Stimulated activated CD4-positive, alpha-beta T cell treated with anti-CD3 and anti-CD28 coated beads, Interleukin-12 subunit alpha, Interleukin-12 subunit beta, amount 100 ng/mL, for 4 hours (primary cell): ENCODE measurements around the gene EPS8L1.
A peak's percentile ranks its signal among the peaks of the same experiment; 100 is the strongest.
"Not testable (repeated sequence)": the region's sequence is repeated elsewhere in the genome, so short reads cannot be mapped to it uniquely, and the experiment has no call there.

Experiments
- DNase-seq: peaks from one replicate; pipeline ENCODE4 v3.0.0-alpha.2; 2020

EPS8L1 gene

DNA sequence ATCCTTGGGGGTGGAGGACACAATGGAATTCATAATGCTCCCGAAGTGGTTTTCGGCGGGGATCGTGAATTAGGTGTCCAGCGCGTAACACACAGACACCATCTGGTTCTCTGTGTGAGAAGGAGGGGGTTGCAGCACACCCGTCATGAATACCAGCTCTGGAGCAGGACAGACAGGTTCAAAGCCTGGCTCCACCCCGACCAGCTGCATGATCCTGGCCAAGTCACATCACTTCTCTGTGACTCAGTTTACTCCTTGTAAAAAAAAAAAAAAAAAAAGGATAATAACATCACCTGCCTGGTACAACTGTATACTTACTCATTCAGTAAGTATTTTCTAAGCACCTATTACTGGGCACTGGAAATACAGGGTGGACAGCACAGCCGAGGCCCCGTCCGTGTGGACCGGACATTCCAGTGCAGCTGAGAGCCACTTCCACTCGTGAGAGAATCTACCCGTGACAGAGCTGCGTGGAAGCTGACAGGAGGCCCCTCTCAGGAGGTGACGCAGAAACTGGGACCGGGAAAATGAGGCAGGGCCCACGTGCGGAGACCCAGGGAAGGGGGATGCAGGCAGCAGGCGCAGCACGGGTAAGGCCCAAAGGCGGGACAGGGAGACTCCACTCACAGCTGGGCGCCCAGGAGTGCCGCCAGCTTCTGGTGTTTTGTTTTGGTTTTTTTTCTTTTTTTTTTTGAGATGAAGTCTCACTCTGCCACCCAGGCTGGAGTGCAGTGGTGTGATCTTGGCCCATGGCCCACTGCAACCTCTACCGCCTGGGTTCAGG is 24.7 kb upstream of the EPS8L1 start:
- no peak for DNase-seq

DNA sequence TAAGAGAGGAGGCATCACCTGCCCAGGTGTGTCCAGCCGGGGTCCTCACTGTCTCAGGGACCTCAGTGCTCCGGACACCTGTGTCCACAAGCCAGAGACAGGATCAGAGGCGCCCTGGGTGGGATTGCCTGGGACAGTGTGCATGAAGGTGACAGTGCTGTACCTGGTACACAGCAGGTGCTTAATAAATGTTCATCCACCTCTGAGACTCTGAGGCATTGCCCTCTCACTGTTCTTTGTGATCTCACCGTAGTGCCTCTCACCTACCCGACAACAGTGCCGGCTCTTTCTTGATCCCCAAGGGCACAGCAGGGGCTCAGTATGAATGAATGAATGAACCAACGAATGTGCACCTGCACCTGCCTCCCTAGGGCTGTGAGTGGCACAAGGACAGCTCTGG is 21.9 kb upstream of the EPS8L1 start:
- no peak for DNase-seq

DNA sequence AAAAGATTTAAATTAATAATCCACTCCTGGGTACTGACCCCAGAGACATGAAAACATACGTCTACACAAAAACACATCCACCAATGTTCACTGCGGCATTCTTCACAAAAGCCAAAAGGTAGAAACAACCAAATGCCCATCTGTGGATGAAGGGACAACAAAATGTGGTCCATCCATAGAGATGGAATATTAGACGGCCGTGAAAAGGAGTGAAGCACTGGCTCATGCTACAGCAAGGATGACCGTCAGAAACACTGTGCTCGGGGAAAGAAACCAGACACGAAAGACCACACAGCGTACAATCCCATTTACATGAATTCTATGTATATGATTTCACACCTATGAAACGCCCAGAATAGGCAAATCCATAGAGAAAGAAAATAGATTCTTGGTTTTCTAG is 18.8 kb upstream of the EPS8L1 start:
- DNase-seq: no peak

DNA sequence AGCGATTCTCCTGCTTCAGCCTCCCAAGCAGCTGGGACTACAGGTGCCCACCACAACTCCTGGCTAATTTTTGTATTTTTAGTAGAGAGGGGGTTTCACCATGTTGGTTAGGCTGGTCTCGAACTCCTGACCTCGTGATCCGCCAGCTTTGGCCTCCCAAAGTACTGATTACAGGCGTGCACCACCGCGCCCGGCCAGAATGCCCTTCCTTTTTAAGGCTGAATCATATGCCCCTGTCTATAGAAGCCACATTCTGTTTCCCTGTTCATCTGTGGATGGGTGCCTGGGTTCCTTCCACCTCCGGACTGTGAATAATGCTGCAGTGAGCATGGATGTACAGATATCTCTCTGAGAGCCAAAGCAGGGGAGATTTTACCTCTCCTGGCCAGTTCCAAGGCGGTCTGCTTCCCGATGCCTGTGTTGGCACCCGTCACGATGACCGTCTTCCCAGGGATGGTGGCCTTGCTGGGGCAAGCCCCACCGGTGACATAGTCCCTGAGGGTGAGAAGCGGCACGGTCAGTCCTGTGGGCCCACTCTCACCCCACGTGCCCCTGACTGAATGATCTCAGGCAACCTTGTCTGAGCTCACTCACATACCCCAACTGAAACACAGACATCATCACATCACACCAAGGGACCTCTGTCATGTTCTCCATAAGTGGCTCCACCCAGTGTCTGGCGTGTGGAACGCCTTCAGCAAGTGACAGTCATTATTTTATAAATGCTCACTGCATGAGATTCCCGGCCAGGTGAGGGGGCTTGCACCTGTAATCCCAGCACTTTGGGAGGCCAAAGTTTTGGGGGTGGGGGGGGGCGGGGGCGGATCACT is 16.7 kb upstream of the EPS8L1 start:
- no peak for DNase-seq

DNA sequence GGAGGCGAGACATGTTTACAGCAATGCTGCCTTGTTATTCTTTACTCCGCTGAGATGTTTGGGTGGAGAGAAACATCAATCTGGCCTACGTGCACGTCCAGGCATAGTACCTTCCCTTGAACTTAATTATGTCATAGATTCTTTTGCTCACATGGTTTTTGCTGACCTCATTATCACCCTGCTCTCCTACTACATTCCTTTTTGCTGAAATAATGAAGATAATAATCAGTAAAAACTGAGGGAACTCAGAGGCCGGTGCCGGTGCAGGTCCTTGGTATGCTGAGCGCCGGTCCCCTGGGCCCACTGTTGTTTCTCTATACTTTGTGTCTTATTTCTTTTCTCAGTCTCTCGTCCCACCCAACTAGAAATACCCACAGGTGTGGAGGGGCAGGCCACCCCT is 15.4 kb upstream of the EPS8L1 start:
- DNase-seq: not testable (repeated sequence)

DNA sequence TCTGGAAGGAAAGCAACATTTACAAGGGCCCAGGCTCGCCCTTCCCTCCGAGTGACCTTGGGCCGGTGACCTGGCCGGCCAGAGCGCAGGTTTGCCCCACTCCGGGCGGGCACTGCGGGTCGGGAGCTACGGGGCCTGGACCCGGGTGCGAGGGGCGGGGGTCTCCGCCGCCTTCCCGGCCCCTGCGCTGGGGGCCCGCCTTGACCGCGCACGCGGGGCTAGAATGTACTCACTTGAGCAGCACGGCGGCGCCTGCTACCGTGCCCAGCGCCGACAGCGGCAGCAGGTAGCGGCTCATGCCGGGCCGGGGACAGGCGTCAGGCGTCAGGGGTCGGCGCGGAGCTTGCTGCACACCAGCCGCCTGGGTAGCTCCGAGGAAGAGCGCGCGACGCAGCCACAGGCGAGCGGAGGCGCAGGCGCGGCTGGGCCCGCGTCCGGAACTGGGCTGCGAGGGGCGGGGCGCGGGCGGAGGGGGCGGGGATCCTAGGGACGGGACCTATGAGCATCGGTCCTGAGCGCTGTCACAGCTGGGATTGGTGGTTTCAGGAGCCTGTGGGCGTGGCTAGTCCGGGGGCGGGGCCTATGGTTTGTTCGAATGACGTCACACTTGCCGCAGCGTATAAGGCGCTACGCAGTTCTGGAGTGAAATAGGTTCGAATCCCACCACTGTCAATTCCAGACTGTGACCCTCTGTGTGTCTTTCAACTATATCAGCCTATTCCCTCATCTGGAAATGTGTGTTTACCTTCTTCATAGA is 12.8 kb upstream of the EPS8L1 start, which contains the start of gene RDH13:
TSS of gene RDH13 (minus strand) at position 414 of the 757 bp plus-strand sequence. CDS start at position 298, 116 bp downstream.
- peak; percentile 100 for DNase-seq

DNA sequence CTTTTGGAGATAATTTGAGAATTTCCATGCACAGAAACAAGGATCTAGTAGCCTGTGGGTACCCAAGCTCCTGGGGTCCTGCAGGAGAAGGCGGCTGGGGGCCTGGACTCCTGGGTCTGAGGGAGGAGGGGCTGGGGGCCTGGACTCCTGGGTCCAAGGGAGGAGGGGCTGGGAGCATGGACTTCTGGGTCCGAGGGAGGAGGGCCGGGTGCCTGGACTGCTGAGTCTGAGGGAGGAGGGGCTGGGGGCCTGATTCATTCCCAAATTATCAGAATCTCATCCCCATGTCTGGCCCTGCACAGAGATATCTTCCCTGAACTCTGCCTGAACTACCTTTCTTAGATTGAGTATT is 12.2 kb upstream of the EPS8L1 start:
- DNase-seq: no peak

DNA sequence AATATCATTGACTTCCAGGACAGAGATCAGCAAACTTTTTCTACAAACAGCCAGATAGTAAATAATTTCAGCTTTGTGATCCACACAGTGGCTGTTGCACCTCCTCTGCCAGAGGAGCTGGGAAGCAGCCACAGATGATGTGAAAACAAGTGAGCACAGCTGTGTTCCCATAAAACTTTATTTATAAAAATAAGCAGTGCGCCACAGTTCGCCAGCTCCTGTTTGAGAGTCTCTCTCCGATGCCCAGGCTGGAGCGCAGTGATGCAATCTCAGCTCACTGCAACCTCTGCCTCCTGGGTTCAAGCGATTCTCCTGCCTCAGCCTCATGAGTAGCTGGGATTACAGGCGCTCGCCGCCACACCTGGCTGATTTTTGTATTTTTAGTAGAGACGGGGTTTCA is 10.2 kb upstream of the EPS8L1 start:
- not testable (repeated sequence) for DNase-seq

DNA sequence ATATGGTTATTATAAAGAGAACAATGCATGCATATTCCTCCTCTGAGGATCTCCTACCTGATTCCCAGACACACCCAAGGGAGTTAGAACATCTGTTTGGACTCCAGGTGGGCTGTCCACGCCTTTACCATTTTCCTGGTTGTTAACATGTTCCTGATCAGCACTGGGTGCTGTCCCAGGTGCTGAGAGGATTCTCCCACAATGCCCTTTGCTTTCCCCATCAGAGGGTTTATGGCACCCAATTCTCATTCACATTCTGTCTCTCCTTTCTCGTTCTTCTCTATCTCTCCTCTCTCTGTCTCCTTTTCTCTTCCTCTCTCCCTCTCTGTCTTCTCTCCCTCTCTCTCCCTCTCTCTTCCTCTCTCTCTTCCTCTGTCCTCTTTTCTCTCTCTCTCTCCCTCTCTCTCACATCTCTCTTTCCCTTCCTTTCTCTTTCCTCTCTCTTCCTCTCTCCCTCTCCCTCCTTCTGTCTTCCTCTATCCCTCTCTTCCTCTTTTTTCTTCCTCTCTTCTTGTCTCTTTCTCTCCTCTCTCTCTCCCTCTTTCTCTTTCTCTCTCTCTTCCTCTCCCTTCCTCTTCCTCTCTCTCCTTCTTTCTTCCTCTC is 9.5 kb upstream of the EPS8L1 start:
- DNase-seq: no peak

DNA sequence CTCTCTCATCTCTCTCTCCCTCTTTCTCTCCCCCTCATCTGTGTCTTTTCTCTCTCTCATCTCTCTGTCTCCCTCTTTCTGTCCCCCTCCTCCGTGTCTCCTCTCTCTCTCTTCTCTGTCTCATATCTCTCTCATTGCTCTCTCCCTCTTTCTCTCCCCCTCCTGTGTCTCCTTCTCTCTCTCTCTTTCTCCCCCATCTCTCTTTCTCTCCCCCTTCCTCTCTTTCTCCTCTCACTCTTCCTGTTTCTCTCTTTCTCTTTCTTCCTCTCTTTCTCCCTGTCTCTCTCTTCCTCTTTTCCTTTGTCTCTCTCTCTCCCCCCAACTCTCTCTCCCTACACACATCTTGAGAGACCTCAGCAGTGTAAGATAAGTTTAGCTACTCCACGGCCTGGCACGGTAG is 7.8 kb upstream of the EPS8L1 start:
- no peak for DNase-seq

DNA sequence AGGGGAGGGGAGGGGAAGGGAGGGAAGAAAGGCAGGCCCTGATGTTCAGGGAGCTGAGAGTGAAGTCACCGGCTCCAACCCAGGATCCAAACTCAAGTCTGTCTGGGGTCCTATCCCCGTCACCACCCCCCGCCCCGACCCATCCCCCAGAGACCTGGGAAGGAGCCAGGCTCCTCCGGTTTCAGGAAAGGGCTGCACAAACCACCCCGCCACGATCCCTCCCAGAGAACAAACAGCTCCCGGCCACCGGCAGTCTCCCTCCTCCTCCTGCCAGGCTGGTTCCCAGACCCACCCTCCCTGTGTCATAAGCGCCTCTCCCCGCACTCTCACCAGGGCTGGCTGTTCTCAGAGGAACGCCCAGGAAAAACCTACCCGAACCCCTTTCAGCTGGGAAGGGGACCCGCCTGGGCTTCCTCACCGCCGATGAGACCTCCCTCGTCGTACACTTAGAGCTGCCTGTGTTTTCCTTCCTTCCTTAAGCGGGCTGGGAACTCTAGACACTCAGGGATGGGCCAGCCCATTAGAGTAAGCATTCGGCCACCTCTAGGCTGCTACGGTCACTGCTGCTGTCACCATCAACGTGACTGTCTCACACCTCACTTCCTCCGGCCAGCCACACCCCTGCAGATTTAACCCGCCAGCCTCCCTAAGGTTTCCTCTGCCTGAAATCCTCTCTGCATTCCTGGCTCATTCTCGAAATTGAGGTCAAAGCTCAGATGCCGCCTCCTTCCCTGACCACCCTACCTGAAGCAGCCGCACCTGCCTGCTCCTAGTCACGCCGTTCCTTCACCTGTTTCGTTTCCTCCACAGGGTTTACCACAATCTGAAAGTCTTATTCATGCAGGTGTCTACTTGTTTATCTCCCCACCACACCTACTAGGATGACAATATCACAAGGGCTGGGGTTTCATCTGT is 6.5 kb upstream of the EPS8L1 start:
- DNase-seq: no peak

DNA sequence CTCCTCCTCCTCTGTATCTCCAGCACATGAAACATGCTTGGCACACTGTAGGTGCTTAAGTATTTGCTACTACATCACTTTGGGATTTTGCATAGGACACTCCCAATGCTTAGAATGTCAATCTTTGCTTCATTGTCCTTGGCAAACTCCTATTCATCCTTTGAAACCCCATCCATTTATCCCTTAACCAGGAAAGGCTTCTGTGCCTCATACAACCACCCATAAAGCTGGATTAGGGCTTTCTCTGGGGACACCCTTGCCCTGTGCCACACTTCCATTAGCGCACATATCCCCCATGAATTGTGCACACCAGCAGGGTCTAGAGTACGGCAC is 5.8 kb upstream of the EPS8L1 start:
- no peak for DNase-seq

DNA sequence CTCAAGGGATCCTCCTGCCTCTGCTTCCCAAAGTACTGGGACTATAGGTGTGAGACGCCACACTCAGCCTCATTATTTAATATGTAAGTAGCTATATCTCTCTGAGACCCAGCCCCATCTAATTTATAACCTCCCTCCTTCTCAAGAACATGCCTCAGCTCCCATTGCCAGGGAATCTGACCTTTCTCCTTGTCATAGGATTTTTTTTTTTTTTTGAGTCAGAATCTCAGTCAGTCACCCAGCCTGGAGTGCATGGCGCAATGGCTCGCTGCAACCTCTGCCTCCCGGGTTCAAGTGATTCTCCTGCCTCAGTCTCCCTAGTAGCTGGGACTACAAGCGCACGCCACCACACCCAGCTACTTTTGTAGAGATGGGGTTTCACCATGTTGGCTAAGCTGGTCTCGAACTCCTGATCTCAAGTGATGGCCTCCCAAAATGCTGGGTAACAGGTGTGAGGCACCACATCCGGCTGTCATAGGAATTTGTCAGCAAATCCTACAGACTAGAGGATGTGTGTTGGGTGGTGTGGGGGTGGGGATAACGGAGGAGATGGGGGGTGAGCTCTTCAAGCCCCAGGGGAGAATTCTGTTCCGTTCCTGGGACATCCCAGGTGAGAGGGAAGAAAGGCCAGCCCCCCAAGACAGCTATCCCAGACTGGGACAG is 5.1 kb upstream of the EPS8L1 start:
- DNase-seq: no peak

DNA sequence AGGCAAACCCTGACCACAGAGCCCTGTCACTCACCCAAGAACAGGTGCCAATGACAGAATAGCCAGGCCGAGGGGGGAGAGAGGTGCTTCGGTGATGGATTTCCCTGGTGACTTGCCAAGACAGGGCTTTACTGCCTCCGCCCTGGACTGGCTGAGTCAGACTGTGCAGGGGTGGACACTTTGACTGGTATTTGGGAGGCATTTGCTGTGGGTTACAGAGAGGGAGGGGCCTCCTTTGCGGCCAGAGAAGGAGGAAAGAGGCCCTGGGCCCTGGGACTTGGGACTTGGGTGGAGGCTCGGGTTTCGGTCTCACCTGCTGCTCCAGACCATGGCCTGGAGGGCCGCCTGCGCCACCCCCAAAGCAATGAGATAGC is 4.6 kb upstream of the EPS8L1 start:
- no peak for DNase-seq

DNA sequence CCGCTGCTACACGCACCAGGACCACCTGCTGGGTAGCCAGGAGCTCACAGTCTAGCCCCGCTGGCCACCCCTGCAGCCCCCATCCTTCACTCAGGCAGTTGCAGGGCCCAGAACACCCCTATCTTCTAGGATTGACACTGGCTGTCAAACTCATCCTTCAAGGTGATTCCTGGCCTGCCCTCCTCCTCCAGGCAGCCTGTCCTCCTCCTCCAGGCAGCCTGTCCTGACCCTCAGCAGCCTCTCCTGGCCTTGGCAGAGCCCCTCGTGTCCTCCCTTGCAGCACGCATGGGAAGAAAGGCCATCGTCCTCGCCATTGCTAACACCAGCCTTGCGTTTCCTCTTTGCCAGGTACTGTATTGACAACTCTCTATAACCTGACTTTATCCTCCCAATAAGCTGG is 3.8 kb upstream of the EPS8L1 start:
- no peak for DNase-seq

DNA sequence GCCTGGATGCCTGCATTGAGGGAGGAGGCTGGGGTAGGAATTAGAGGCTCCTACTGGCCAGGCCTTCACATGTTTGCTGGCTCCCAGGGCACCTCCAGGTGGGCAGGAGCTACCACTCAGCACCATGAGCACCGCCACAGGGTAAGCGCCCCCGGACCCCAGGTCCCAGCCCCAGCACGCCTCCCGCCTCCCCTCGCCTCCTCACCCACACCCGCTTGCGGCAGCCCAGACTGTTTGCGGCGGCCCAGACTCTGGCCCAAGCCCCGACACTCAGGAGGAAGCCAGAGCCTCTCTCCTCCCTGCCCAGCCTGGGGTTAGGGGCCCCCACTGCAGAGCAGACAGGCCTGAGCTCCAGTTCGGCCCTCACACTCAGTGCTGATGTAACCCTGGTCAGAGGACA is 652 bp downstream of the EPS8L1 start:
- no peak for DNase-seq

DNA sequence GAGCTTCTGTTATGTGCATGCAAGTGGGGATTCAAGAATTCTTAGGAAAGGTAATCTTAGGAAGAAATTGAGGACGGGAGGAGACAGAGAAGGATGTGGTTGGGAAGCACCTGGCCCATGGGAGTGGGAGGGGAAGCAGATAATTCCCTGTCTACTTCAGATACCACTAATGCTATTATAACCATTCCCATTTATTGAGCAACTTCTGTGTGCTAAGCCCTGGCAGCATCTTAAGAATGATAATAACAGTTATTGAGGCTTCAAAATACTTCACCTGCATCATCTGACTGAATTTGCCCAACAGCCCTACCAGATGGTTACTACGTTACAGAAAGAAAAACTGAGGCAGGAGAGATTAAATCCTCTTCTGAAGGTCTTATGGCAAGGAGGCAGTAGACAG is 1.4 kb downstream of the EPS8L1 start:
- DNase-seq: no peak

DNA sequence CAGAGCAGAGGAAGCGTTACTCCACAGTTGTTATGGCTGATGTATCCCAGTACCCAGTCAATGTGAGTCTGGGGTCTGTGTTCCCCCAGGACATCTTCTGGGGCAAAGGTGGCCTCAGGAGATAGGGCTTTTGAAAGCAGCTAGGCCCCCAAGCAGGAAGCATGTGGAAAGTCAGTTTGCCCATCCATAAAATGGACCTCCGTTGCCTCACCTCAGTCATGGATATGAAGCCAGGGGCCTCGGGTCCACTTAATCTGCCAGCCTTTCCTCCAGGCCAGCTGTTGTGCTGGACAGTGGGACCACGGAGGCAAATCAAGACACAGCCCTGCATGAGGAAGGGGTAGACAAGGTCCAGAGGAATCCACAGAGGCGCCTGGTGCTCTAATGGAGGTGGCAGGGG is 3.3 kb downstream of the EPS8L1 start:
- no peak for DNase-seq

DNA sequence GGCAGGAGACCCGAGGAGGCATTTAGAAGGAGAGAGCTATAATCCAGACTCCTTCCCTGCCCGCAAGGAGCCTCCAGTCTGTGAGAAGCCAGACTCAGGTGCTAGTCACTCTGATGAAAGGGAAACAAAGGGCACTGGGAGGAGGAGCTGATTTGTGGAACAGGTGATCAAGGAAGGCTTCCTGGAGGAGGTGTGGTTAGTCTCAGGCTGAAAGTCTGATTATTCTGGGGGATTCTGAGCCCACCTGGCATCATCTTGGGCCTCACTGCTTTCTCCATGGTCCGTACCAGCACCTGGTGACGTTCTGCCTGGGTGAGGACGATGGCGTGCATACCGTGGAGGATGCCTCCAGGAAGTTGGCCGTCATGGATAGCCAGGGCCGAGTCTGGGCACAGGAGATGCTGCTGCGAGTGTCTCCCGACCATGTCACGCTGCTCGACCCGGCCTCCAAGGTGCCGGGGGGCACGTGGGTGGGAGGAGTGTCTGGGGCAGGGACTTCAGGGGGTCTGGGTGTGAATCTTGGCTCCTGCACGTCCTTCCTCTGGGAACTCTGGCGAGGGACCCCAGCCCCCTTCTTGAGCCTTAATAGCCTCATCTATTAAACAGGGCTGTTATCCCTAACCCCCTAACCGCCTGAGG is 3.9 kb downstream of the EPS8L1 start:
- no peak for DNase-seq

DNA sequence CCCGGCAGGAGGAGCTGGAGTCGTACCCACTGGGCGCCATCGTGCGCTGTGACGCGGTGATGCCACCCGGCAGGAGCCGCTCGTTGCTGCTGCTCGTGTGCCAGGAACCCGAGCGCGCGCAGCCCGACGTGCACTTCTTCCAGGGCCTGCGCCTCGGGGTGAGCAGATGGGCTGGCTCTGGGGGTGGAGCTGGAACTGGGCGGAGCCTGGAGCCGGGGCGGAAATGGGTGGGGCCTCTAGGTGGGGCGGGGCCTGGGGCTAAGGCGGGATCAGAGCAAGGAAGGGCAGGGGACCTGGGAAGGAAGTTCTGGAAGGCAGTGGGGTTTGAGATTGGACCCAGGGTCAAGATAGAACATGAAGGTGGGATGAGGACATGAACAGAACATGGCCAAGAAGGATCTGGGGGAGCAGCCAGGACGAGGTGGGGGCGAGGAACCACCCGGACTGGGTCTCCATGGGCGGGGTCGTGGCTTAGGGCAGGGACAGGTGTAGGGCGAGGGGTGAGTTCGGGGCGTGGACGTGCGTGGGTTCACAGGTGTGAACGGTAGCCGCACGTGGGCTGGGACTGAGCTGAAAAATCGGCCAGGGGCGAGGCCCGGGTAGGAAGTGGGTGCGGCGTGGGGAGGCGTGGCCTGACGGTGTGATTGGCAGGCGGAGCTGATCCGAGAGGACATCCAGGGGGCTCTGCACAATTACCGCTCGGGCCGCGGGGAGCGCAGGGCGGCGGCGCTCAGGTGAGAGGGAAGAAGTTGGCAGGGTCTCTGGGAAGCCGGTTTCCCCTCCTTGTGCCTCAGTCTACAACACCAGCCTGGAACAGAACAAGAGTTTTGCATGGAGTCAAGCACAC is 4.7 kb downstream of the EPS8L1 start:
- peak; percentile 59 for DNase-seq
